Neutrophil (primary cell): Measurements from ENCODE around the gene JPT2.

Source experiments
- H3K27ac ChIP-seq: fragments of 200-600 bp; sonication (generic); 2 replicates; pipeline ENCODE4 v1.5.1; 2016; ENCODE audit warnings: mild to moderate bottlenecking, moderate library complexity
- H3K27me3 ChIP-seq: fragments of 200-600 bp; sonication (generic); 2 replicates; pipeline ENCODE4 v1.6.0; 2016; ENCODE audit warnings: mild to moderate bottlenecking
- H3K36me3 ChIP-seq: fragments of 200-600 bp; sonication (generic); 2 replicates; pipeline ENCODE4 v1.5.1; 2017
- H3K4me1 ChIP-seq, 2 experiments: fragments of 200-600 bp in 1 of 2; sonication (generic) in 1 of 2; 1 replicate in 1 of 2; 2 replicates in 1 of 2; pipeline versions ENCODE4 v1.5.1 to v1.6.1; 2013 to 2016; ENCODE audit warnings: low read depth in 1 of 2, low read length in 1 of 2, mild to moderate bottlenecking in 1 of 2, moderate library complexity in 1 of 2; ENCODE audit not compliant: control insufficient read depth in 1 of 2, insufficient read depth in 1 of 2
- H3K4me3 ChIP-seq, 2 experiments: fragments of 200-600 bp in 1 of 2; sonication (generic) in 1 of 2; 1 replicate in 1 of 2; 2 replicates in 1 of 2; pipeline ENCODE4 v1.5.1; 2013 to 2016; ENCODE audit warnings: low read depth in 1 of 2, low read length in 1 of 2, mild to moderate bottlenecking in 1 of 2, moderate library complexity in 1 of 2
- H3K9me3 ChIP-seq: fragments of 200-600 bp; sonication (generic); 2 replicates; pipeline ENCODE4 v1.5.1; 2016
- TF ChIP-seq, protein P1 (sequence below): fragments of 200-600 bp; sonication (generic); IDR thresholded peaks from 2 replicates; pipeline ENCODE4 v1.5.1; 2016; ENCODE audit warnings: antibody characterized with exemption

Gene JPT2

DNA sequence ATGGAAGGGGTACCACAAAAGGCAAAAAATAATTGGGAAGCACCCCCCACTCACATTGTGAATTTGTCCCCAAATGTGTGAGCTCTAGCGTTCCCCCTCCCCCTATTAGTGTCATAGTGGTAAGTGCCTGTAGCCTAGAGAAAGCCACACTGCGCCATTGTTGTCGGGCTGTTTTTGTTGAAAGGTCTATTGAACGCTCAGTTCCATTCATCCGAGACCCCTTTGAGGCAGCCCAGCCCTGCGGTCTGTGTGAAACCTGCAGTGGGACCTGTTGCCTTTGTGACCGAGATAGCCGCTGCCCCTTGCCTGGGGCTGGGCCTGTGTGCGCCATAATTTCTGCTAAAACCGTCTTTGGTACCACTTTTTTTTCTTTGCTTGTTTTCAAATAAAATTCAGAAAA is 3.0 kb downstream of the JPT2 start:
- Histone ChIP-seq H3K4me3 (no peak overlapping the region), H3K4me1 (peaks cover 9 to 11% of the 10 kb centered on the region in 2 experiments), H3K27me3 (no peaks in the 10 kb centered on the region), H3K36me3 (peaks cover 1% of the 10 kb centered on the region), H3K9me3 (no peaks in the 10 kb centered on the region), H3K27ac (no peak overlapping the region)
- TF ChIP-seq, protein P1, sequence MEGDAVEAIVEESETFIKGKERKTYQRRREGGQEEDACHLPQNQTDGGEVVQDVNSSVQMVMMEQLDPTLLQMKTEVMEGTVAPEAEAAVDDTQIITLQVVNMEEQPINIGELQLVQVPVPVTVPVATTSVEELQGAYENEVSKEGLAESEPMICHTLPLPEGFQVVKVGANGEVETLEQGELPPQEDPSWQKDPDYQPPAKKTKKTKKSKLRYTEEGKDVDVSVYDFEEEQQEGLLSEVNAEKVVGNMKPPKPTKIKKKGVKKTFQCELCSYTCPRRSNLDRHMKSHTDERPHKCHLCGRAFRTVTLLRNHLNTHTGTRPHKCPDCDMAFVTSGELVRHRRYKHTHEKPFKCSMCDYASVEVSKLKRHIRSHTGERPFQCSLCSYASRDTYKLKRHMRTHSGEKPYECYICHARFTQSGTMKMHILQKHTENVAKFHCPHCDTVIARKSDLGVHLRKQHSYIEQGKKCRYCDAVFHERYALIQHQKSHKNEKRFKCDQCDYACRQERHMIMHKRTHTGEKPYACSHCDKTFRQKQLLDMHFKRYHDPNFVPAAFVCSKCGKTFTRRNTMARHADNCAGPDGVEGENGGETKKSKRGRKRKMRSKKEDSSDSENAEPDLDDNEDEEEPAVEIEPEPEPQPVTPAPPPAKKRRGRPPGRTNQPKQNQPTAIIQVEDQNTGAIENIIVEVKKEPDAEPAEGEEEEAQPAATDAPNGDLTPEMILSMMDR, result no peak

DNA sequence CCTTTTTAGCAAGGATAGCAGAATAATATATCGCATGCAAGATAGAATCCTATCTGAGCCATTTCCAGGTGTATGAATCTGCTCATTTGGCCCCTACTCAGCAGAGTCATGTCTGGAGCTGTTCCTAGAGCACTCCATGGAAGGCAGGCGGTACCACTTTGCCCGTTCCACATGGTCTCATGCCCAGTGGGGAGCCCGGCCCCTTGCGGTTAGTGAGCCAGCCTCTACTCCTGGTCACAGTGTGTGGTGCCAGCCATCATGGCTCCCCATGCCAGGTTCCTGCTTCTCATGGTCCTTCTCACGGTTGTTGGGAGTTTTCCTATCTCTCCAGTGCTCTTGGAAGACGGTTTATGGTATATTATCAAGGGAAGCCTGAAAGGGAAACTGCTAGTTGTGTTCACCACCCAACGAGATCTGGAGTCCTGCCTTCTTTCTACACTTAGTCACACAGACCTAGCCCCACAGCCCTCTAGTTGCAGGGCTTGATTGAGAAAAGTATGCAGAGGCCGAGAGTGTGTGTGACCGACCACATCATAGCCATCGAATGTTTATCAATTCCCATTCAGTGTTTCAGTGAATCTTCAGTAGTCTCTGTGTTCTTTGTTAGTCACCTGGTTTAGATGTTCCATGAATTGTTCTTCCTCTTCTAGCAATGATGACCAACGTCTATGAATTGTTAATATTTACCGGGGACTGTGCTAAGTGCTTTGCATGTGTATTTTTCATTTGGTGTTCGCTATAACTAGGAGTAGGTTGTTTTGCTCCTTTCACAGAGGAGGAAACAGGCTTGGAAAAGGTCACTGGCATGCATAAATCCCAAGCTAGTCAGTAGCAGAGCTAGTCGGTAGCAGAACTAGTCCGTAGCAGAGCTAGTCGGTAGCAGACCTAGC is 9.6 kb downstream of the JPT2 start:
- Histone ChIP-seq H3K27me3 (no peaks in the 10 kb centered on the region), H3K36me3 (peaks cover 46% of the 10 kb centered on the region), H3K4me3 (no peak overlapping the region), H3K9me3 (no peaks in the 10 kb centered on the region), H3K27ac (no peak overlapping the region), H3K4me1 (no peaks in the 10 kb centered on the region)
- TF ChIP-seq, protein P1, result no peak

DNA sequence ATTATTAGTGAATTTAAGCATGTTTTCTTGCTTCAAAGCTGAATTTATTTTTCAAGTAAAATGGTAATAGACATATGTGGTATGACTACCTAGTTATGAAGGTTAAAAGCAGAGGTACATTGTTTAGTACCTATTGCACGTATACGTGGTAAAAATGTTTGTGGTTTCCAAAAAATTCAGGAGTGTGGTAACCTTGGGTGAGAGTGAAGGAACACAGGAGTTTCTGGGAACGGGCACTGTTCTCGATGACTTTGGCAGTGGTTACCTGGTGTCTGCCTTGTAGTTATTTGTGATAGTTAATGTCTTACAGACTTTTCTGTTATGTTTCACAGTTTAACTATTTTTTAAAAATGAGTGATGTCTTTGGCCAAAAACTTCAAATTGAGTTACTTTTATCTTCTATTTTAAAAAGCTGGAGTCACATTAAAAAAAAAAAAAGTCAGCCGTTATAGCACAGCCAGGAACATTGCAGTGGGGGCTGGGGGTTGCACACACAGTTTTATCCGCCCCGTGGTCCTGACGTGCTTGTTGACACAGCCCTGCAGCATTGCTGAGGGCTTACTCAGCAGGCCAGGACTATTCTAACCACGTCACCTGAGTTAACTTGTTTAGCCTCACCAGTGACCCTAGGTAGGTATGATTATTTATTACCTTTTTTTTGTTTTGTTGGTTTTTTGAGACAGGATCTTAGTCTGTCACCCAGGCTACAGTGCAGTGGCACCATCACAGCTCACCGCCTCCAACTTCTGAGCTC is 10.9 kb downstream of the JPT2 start:
- TF ChIP-seq, protein P1, result no peak
- Histone ChIP-seq H3K4me3 (no peak overlapping the region), H3K9me3 (no peaks in the 10 kb centered on the region), H3K27ac (no peak overlapping the region), H3K27me3 (no peaks in the 10 kb centered on the region), H3K36me3 (peaks cover 54% of the 10 kb centered on the region), H3K4me1 (no peaks in the 10 kb centered on the region)

DNA sequence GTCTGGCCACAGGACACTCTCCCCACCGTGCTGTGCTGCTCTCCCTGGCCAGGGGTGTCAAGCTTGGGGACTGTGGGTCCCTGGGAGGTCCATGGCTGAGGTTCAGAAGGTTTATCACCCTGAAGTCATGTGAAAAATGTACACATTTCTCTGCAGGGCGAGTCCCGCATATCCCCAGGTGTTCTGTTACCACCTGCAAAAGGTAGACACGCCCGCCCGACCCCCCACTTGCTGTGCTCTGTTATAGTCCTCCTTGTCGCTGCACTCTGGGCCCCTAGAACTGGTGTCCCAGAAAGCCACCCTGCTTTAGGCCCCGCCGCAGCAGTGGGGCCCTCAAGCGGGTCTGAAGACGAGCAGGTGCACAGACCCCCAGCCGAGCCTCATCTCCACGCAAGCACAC is 11.8 kb downstream of the JPT2 start:
- Histone ChIP-seq H3K27me3 (no peaks in the 10 kb centered on the region), H3K4me3 (no peak overlapping the region), H3K9me3 (no peaks in the 10 kb centered on the region), H3K4me1 (no peaks in the 10 kb centered on the region), H3K36me3 (peaks cover 54% of the 10 kb centered on the region), H3K27ac (no peak overlapping the region)
- TF ChIP-seq, protein P1, result no peak

DNA sequence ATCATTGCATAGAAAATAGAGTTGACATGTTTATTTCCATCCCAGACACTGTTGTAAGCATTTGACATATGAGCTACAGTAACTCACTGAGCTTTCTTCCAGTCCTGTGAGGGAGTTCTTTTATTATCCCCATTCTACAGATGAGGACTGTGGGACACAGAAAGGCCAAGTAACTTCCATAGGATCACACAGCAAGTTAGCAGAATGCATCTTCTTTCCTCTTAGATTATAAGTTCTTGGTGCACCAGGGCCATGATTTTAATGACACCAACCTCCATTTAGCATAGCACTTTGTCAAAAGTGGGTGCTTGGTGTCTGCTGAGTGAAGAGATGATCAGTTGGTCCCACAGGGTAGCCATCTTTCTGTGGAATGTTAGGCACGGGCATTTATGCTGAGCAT is 12.7 kb downstream of the JPT2 start:
- H3K27ac ChIP-seq, result no peak overlapping the region

More for the DNA sequence above, 12.7 kb downstream of the JPT2 start:
- no peaks in the 10 kb centered on the region for H3K4me1 ChIP-seq
- no peak overlapping the region for H3K4me3 ChIP-seq
- no peaks in the 10 kb centered on the region for H3K9me3 ChIP-seq
- no peaks in the 10 kb centered on the region for H3K27me3 ChIP-seq
- TF ChIP-seq, protein P1, result no peak
- peaks cover 54% of the 10 kb centered on the region for H3K36me3 ChIP-seq
